Breast epithelium (tissue), 3 donors: ENCODE data around the gene SFMBT2.

Source experiments
- CTCF ChIP-seq, 3 donors: fragments of 450-650 bp; IDR thresholded peaks; one replicate each; pipeline ENCODE4 v1.5.1; 2016 to 2017; ENCODE audit warnings: antibody characterized with exemption in 3 of 3, mild to moderate bottlenecking in 3 of 3, moderate library complexity in 3 of 3
- POLR2A ChIP-seq: fragments of 450-650 bp; IDR thresholded peaks from one replicate; pipeline ENCODE4 v1.6.1; 2016; ENCODE audit warnings: antibody characterized with exemption, mild to moderate bottlenecking, moderate library complexity

- TF ChIP-seq CTCF (IDR thresholded peaks at IDR 0.05) (no peak), POLR2A (no peak)
These were observed 47.1 kb downstream of the SFMBT2 start for GRCh38 chr10:7363700-7364099.
